ENCODE measurements around the gene CST8. TPM values are rescaled to one million over a fixed set of nuclear protein-coding genes. Genes with fewer than 3 reads are reported as not detected.

The CST8 gene
- total and polyA plus RNA-seq, 2 of the 4 experiments (the other 2 are of a cell fraction), result not detected

DNA sequence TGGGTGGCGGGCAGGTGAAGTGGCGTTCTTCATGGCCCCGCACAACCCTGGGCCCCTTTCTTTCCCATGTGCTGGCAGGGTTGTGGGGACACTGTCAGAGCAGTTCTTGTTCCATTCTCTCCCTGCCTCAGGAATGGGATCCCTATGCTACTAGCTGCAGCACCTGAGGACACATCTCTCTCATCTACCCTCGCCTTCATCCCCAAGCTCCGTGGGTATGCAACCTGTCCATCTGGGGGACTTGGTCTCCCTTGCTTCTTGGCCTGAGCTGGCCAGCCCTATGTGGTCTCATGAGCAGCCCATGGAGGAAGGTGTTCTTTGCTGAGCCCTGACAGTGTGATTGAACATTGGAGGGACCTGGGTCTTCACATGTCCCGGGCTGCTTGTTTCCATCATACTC, 53.2 kb downstream of the CST8 start:
- no peak for DNase-seq
- H3K18ac ChIP-seq (ENCODE audit: low read depth, low read length), result no peak overlapping the region
- no peaks in the 10 kb centered on the region; the same call in 1 of the 2 replicates for H3K9me1 ChIP-seq (ENCODE audit: insufficient read depth, low read length)
- H3K9me3 ChIP-seq (ENCODE audit: control insufficient read depth, insufficient read depth, low read length), result no peaks in the 10 kb centered on the region
- no peak overlapping the region for H3K56ac ChIP-seq (ENCODE audit: extremely low read depth, insufficient read depth, low read length)
- no peak overlapping the region for H2BK120ac ChIP-seq (ENCODE audit: low read depth, low read length)
- no peak overlapping the region for H2AFZ ChIP-seq (replicated peaks; ENCODE audit: low read length, poor library complexity)
- CTCF ChIA-PET, result no interaction called here
- no TSS peak for BruUV-seq (replicated peaks)
- H3K79me1 ChIP-seq (ENCODE audit: low read depth in 1 of 2, low read length in 2 of 2), result no peaks in the 10 kb centered on the region
- intact Hi-C loops (cut with micrococcal nuclease), result no loop called here
- in situ Hi-C loops (cut with MboI; ENCODE audit: low sequenced_read_pairs), result no loop called here
- H3K27me3 ChIP-seq (ENCODE audit: control insufficient read depth, insufficient read depth, low read length), result no peaks in the 10 kb centered on the region
- no CpG with 5 or more reads among the region's 6 CpGs for WGBS, 2 experiments (ENCODE audit: extremely low coverage in 2 of 2, insufficient read length in 1 of 2)
- no peak overlapping the region for H3K4me2 ChIP-seq (ENCODE audit: low read depth, low read length)
- no peak overlapping the region for H3K27ac ChIP-seq (ENCODE audit: insufficient read depth, low read length)
- H2BK5ac ChIP-seq (ENCODE audit: low read depth, low read length, poor library complexity, severe bottlenecking), result no peak overlapping the region
- no peak for ATAC-seq (ENCODE audit: low read depth)
- H3K14ac ChIP-seq (replicated peaks; ENCODE audit: low read depth, low read length), result no peak overlapping the region
- H3K4ac ChIP-seq (ENCODE audit: low read depth, low read length), result no peak overlapping the region
- H2AK9ac ChIP-seq (replicated peaks; ENCODE audit: low read depth, low read length, poor library complexity), result no peak overlapping the region
- H3K36me3 ChIP-seq (ENCODE audit: control insufficient read depth, insufficient read depth, low read length), result no peaks in the 10 kb centered on the region
- no peak overlapping the region for H4K5ac ChIP-seq (ENCODE audit: low read depth, low read length)
- no peak overlapping the region for H3K23ac ChIP-seq (ENCODE audit: low read depth, low read length)
- no peak overlapping the region for H3K9ac ChIP-seq (ENCODE audit: low read depth, low read length)
- H2BK15ac ChIP-seq (ENCODE audit: low read depth, low read length), result no peak overlapping the region
- no peak overlapping the region for H2AK5ac ChIP-seq (ENCODE audit: low read depth, low read length)
- no peaks in the 10 kb centered on the region for H3K4me1 ChIP-seq (ENCODE audit: control insufficient read depth, insufficient read depth, low read length)
- H4K20me1 ChIP-seq (ENCODE audit: insufficient read depth, low read length), result no peaks in the 10 kb centered on the region
- no peak overlapping the region for H4K8ac ChIP-seq (ENCODE audit: low read depth in 2 of 2, low read length in 2 of 2)
- POLR2A ChIA-PET (ENCODE audit: unreplicated experiment), result no interaction called here
- dilution Hi-C loops (cut with HindIII; ENCODE audit: low sequenced_read_pairs, unreplicated experiment), result no loop called here
- TF ChIP-seq, protein P1, sequence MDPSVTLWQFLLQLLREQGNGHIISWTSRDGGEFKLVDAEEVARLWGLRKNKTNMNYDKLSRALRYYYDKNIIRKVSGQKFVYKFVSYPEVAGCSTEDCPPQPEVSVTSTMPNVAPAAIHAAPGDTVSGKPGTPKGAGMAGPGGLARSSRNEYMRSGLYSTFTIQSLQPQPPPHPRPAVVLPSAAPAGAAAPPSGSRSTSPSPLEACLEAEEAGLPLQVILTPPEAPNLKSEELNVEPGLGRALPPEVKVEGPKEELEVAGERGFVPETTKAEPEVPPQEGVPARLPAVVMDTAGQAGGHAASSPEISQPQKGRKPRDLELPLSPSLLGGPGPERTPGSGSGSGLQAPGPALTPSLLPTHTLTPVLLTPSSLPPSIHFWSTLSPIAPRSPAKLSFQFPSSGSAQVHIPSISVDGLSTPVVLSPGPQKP (IDR thresholded peaks at IDR 0.05; ENCODE audit: borderline replicate concordance, low read depth, low read length), result no peak
- TF ChIP-seq MXI1 (IDR thresholded peaks at IDR 0.05; ENCODE audit: borderline replicate concordance, low read depth, low read length) (no peak), CHD1 (IDR thresholded peaks at IDR 0.05; ENCODE audit: low read depth, low read length) (no peak), RAD21 (IDR thresholded peaks at IDR 0.05; ENCODE audit: low read length) (no peak), RFX5 (IDR thresholded peaks at IDR 0.05; ENCODE audit: low read depth, low read length) (no peak), SMC3 (IDR thresholded peaks at IDR 0.05; ENCODE audit: low read depth, low read length) (no peak), BHLHE40 (IDR thresholded peaks at IDR 0.05; ENCODE audit: low read depth, low read length) (no peak), CEBPB (IDR thresholded peaks at IDR 0.05; ENCODE audit: low read depth, low read length) (no peak), FOS (IDR thresholded peaks at IDR 0.05; ENCODE audit: low read depth, low read length) (no peak), NFE2L2 (IDR thresholded peaks at IDR 0.05; ENCODE audit: low read depth, low read length) (no peak), POLR2A (IDR thresholded peaks at IDR 0.05; ENCODE audit: low read depth, low read length) (no peak)
- TF ChIP-seq, protein P2, sequence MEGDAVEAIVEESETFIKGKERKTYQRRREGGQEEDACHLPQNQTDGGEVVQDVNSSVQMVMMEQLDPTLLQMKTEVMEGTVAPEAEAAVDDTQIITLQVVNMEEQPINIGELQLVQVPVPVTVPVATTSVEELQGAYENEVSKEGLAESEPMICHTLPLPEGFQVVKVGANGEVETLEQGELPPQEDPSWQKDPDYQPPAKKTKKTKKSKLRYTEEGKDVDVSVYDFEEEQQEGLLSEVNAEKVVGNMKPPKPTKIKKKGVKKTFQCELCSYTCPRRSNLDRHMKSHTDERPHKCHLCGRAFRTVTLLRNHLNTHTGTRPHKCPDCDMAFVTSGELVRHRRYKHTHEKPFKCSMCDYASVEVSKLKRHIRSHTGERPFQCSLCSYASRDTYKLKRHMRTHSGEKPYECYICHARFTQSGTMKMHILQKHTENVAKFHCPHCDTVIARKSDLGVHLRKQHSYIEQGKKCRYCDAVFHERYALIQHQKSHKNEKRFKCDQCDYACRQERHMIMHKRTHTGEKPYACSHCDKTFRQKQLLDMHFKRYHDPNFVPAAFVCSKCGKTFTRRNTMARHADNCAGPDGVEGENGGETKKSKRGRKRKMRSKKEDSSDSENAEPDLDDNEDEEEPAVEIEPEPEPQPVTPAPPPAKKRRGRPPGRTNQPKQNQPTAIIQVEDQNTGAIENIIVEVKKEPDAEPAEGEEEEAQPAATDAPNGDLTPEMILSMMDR (conservative IDR thresholded peaks at IDR 0.05; ENCODE audit: low read depth, low read length), result no peak
- TF ChIP-seq, protein P3, sequence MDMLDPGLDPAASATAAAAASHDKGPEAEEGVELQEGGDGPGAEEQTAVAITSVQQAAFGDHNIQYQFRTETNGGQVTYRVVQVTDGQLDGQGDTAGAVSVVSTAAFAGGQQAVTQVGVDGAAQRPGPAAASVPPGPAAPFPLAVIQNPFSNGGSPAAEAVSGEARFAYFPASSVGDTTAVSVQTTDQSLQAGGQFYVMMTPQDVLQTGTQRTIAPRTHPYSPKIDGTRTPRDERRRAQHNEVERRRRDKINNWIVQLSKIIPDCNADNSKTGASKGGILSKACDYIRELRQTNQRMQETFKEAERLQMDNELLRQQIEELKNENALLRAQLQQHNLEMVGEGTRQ (IDR thresholded peaks at IDR 0.05; ENCODE audit: low read depth, low read length), result no peak
- H2BK20ac ChIP-seq (ENCODE audit: low read depth, low read length), result no peak overlapping the region
- no peak overlapping the region for H3K4me3 ChIP-seq (ENCODE audit: insufficient read depth, low read depth, low read length)
- no peak overlapping the region for H4K91ac ChIP-seq (ENCODE audit: insufficient read depth, low read depth, low read length)
